Measurements from ENCODE around the gene PAQR9.

- no peak for TF ChIP-seq CTCF (IDR thresholded peaks at IDR 0.05; ENCODE audit: extremely low read depth in 1 of 2, insufficient read depth in 1 of 2, low read depth in 1 of 2, low read length in 2 of 2)
- no peak for TF ChIP-seq MYC (IDR thresholded peaks at IDR 0.05; ENCODE audit: low read depth, low read length)
- peak; percentile 62 for TF ChIP-seq EZH2 (IDR thresholded peaks at IDR 0.05; ENCODE audit: borderline replicate concordance, low read depth, low read length, severe bottlenecking)
- no peak for TF ChIP-seq FOS (IDR thresholded peaks at IDR 0.05; ENCODE audit: borderline replicate concordance, insufficient read depth, low read length)
Observed at GRCh38 chr3:142962520-142963233, 797 bp downstream of the PAQR9 start.

All from endothelial cell of umbilical vein (primary cell).